22Rv1 (cell line): ENCODE data around the gene PAK6.
A peak's percentile ranks its signal among the peaks of the same experiment; 100 is the strongest.

Experiments used
- H3K27ac ChIP-seq: fragments of 450-650 bp; 2 replicates; pipeline ENCODE4 v1.5.1; 2017
- ZFX ChIP-seq: fragments of 450-650 bp; IDR thresholded peaks from 2 replicates; pipeline ENCODE4 v1.6.1; 2017; ENCODE audit warnings: antibody characterized with exemption, borderline replicate concordance
- TF ChIP-seq, protein P1 (sequence below): fragments of 450-650 bp; IDR thresholded peaks from 2 replicates; pipeline ENCODE4 v1.5.1; 2017; ENCODE audit warnings: mild to moderate bottlenecking

PAK6 gene

DNA sequence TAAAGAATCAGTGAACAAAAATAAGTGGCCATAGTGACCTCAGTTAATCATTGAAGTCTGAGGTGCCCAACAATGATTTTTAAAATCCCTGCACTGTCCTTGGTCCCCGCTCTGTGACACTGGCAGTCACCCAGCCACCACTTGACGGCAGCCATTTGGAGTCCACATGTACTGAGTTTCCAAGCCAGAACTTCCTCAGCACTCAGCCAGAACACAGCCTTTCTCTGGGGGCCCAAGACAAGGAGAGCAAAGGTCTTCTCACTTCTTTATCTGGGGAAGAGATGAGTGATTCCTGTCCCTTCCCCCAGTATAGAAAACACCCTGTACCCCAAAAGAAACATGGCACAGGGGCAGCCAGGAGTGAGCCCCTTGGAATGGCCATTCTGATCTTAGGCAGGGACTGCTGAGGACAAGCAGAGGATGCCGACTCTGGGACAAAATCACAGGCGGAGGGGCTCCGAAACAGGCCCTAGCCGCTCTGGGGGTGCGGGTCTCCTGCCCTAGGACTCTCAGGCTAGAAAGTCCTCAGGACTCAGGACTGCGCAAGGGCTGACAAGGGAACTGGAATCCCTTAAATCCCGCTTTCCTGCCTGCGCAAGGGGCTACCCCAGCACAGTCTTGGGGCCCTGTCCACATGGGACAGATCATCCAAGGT, 12.8 kb downstream of the PAK6 start:
- H3K27ac ChIP-seq, result peak overlapping the region; percentile 79
- TF ChIP-seq ZFX, result no peak

GRCh38 chr15:40252141-40252437, 13.2 kb downstream of the PAK6 start:
- TF ChIP-seq, protein P1, sequence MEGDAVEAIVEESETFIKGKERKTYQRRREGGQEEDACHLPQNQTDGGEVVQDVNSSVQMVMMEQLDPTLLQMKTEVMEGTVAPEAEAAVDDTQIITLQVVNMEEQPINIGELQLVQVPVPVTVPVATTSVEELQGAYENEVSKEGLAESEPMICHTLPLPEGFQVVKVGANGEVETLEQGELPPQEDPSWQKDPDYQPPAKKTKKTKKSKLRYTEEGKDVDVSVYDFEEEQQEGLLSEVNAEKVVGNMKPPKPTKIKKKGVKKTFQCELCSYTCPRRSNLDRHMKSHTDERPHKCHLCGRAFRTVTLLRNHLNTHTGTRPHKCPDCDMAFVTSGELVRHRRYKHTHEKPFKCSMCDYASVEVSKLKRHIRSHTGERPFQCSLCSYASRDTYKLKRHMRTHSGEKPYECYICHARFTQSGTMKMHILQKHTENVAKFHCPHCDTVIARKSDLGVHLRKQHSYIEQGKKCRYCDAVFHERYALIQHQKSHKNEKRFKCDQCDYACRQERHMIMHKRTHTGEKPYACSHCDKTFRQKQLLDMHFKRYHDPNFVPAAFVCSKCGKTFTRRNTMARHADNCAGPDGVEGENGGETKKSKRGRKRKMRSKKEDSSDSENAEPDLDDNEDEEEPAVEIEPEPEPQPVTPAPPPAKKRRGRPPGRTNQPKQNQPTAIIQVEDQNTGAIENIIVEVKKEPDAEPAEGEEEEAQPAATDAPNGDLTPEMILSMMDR, result no peak
- TF ChIP-seq ZFX, result no peak
- H3K27ac ChIP-seq, result peak overlapping the region; percentile 79

- TF ChIP-seq, protein P1, result peak; percentile 25
- no peak for TF ChIP-seq ZFX
Observed at GRCh38 chr15:40252438-40253166, 13.7 kb downstream of the PAK6 start.

DNA sequence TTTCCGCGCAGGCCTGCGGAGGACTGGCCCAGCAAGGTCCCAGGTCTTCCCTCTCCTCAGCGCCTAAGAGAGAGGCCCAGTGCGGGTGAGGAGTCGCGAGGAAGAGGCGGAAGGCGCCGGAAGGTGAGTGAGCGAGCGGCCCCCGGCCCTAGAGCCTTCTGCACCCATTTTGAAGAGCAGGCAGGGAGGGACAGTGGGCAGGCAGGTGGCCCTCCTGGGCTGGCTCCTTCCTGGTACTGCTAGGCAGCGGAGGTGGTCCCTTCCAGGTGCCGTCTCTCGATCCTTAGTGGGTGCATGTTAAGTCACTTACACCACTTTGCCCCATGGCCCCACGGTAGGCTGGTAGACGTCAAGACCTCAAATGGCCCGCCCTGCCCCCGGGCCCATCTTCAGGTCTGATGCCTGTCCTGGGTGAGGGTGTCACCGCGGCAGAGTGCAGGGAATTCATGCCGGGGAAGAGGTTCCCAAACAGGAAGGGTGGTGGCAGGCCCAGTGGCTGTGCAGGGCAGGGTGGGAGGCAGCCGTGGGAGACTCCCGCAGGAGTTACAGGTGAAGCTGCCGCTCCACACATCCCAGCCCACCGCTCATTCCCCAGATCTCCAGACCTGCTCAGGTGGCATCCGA, 14.4 kb downstream of the PAK6 start:
- TF ChIP-seq, protein P1, result no peak
- TF ChIP-seq ZFX, result no peak
- H3K27ac ChIP-seq, result peak overlapping the region; percentile 79

More at GRCh38 chr15:40252438-40253166, 13.7 kb downstream of the PAK6 start:
- H3K27ac ChIP-seq, result peak overlapping the region; percentile 79

GRCh38 chr15:40254452-40254851, 15.6 kb downstream of the PAK6 start:
- no peak overlapping the region for H3K27ac ChIP-seq
- TF ChIP-seq ZFX, result no peak
- TF ChIP-seq, protein P1, result no peak

DNA sequence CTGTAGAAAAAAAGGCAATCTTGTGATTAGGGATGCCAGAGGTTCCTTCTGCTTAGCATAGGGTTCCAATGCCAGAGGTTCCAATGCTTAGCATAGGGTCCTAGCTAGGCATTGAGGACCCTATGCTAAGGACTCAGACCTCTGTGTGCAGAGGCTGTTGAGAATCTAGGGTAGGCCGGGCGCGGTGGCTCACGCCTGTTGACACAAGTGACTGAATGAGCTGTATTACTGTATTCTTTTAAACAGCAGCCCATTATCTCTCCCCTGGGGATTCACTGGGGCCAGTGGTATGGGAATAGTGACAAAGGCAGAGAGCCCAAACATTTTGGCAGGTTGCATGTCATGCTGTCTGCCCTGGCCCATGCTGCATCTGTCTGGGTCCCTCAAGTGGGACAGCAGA, 16.2 kb downstream of the PAK6 start:
- no peak overlapping the region for H3K27ac ChIP-seq
- no peak for TF ChIP-seq ZFX
- TF ChIP-seq, protein P1, result no peak

DNA sequence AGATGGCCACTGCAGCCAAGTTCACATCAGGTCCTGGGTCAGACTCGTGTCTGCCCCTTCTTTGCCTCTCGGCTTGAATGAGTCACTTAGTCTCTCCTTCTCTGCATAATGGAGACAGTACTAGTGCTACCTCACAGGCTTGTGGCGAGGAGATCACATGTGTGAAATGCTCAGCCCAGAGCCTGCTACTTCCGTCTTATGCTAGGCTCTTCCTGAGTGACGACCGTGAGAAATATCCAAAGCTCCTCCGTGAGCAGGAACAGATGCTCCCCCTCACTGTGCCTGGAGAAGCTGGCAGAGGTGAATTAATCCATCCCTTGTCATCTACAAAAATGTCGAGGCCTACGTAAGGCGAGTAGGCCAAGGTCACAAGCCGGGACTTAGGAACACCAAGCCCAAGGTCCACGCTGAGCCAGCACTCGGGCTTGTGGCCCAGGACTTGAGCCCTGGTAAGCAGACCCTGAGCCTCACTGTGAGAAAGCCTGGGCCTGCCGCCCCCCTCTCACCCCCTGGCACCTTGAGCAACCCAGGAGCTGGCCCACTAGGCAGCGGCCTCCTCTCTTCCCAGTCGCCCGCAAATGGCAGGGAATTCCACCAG, 17.9 kb downstream of the PAK6 start:
- no peak for TF ChIP-seq ZFX
- TF ChIP-seq, protein P1, result no peak
- no peak overlapping the region for H3K27ac ChIP-seq
